ENCODE data around the gene KTN1. TPM values are rescaled to one million over a fixed set of nuclear protein-coding genes. Genes with fewer than 3 reads are reported as not detected.

The KTN1 gene
- polyA plus RNA-seq, 3 donors: 4.6 to 31.4 (median 17.9) TPM

GRCh38 chr14:55540847-55541773, 38.9 kb upstream of the KTN1 start:
- 100% methylated on average over 2 of the region's 5 CpGs for WGBS (ENCODE audit: insufficient coverage)
- no peak overlapping the region for H3K4me3 ChIP-seq (replicated peaks in 1 of 3; ENCODE audit: low read depth in 2 of 3, low read length in 3 of 3)
- no peak overlapping the region for H3K4me2 ChIP-seq (replicated peaks; ENCODE audit: extremely low read depth, low read length, poor library complexity, severe bottlenecking)
- no peak for DNase-seq
- H3K4me1 ChIP-seq (ENCODE audit: control insufficient read depth in 1 of 2, insufficient read depth in 2 of 2, low read length in 2 of 2): no peaks in the 10 kb centered on the region
- H3K36me3 ChIP-seq (replicated peaks in 1 of 2; ENCODE audit: control insufficient read depth in 1 of 2, insufficient read depth in 2 of 2, low read length in 2 of 2): no peaks in the 10 kb centered on the region
- H3K27ac ChIP-seq (ENCODE audit: low read depth in 1 of 2, low read length in 2 of 2): no peak overlapping the region
- intact Hi-C loops (cut with micrococcal nuclease): no loop called here
- no peak overlapping the region for H3K27ac Mint-ChIP-seq
- H3K9me3 Mint-ChIP-seq: peaks cover 0 to 8% (median 2%) of the 10 kb centered on the region in 7 donors
- peaks cover 0 to 2% of the 10 kb centered on the region in 2 donors for H3K9me3 ChIP-seq (replicated peaks in 1 of 2; ENCODE audit: control insufficient read depth in 1 of 2, insufficient read depth in 1 of 2, low read length in 2 of 2)
- H3K27me3 Mint-ChIP-seq (ENCODE audit: low read depth in 3 of 3): peaks cover 1 to 2% (median 2%) of the 10 kb centered on the region in 3 donors
- no peak overlapping the region for H3K4me3 Mint-ChIP-seq
- no peaks in the 10 kb centered on the region for H3K79me2 ChIP-seq (ENCODE audit: insufficient read depth, low read length)
- peaks cover 1% of the 10 kb centered on the region for H3K4me1 Mint-ChIP-seq
- no peak overlapping the region for H3K9ac ChIP-seq (ENCODE audit: insufficient read depth, low read length, poor library complexity, severe bottlenecking)
- no peaks in the 10 kb centered on the region for H3K36me3 Mint-ChIP-seq
- H3K27me3 ChIP-seq (ENCODE audit: control insufficient read depth in 2 of 2, insufficient read depth in 2 of 2, low read length in 2 of 2): no peaks in the 10 kb centered on the region
- no peaks in the 10 kb centered on the region for H4K20me1 ChIP-seq (ENCODE audit: insufficient read depth, low read length)
- no peak for TF ChIP-seq CTCF (IDR thresholded peaks at IDR 0.05)
- H2AFZ ChIP-seq (ENCODE audit: insufficient read depth, low read depth, low read length, poor library complexity, severe bottlenecking): no peak overlapping the region

- Mint-ChIP-seq H3K27ac (no peak overlapping the region), H3K27me3 (ENCODE audit: low read depth in 3 of 3) (peaks cover 1 to 5% (median 2%) of the 10 kb centered on the region in 3 donors), H3K9me3 (peaks cover 0 to 5% (median 0%) of the 10 kb centered on the region in 7 donors), H3K4me1 (peaks cover 1% of the 10 kb centered on the region), H3K36me3 (no peaks in the 10 kb centered on the region), H3K4me3 (no peak overlapping the region)
- H3K79me2 ChIP-seq (ENCODE audit: insufficient read depth, low read length): no peaks in the 10 kb centered on the region
- no peak overlapping the region for H2AFZ ChIP-seq (ENCODE audit: insufficient read depth, low read depth, low read length, poor library complexity, severe bottlenecking)
- no peak overlapping the region for H3K27ac ChIP-seq (ENCODE audit: low read depth in 1 of 2, low read length in 2 of 2)
- WGBS (ENCODE audit: insufficient coverage): no CpG with 5 or more reads among the region's 1 CpG
- H3K4me2 ChIP-seq (replicated peaks; ENCODE audit: extremely low read depth, low read length, poor library complexity, severe bottlenecking): no peak overlapping the region
- H3K4me3 ChIP-seq (replicated peaks in 1 of 3; ENCODE audit: low read depth in 2 of 3, low read length in 3 of 3): no peak overlapping the region
- H4K20me1 ChIP-seq (ENCODE audit: insufficient read depth, low read length): no peaks in the 10 kb centered on the region
- no peak overlapping the region for H3K9ac ChIP-seq (ENCODE audit: insufficient read depth, low read length, poor library complexity, severe bottlenecking)
- DNase-seq: no peak
- TF ChIP-seq CTCF (IDR thresholded peaks at IDR 0.05): no peak
- no peaks in the 10 kb centered on the region for H3K36me3 ChIP-seq (replicated peaks in 1 of 2; ENCODE audit: control insufficient read depth in 1 of 2, insufficient read depth in 2 of 2, low read length in 2 of 2)
- intact Hi-C loops (cut with micrococcal nuclease): no loop called here
- H3K4me1 ChIP-seq (ENCODE audit: control insufficient read depth in 1 of 2, insufficient read depth in 2 of 2, low read length in 2 of 2): no peaks in the 10 kb centered on the region
- H3K9me3 ChIP-seq (replicated peaks in 1 of 2; ENCODE audit: control insufficient read depth in 1 of 2, insufficient read depth in 1 of 2, low read length in 2 of 2): no peaks in the 10 kb centered on the region
- no peaks in the 10 kb centered on the region for H3K27me3 ChIP-seq (ENCODE audit: control insufficient read depth in 2 of 2, insufficient read depth in 2 of 2, low read length in 2 of 2)
These were observed 34.2 kb upstream of the KTN1 start for GRCh38 chr14:55545779-55546178.

Data from CD14-positive monocyte (primary cell).